ENCODE data around the gene PTCH2.

Gene PTCH2

GRCh38 chr1:44828841-44829440 lies 14.1 kb downstream of the PTCH2 start:
- TF ChIP-seq EZH2 (IDR thresholded peaks at IDR 0.05; ENCODE audit: borderline replicate concordance, low read depth, low read length, severe bottlenecking) (no peak), CTCF (IDR thresholded peaks at IDR 0.05; ENCODE audit: borderline replicate concordance, extremely low read depth, low read length, poor library complexity, severe bottlenecking) (no peak)
- Histone ChIP-seq H3K27ac (ENCODE audit: low read length) (no peak overlapping the region), H3K9me3 (ENCODE audit: insufficient read depth, low read length, severe bottlenecking) (no peaks in the 10 kb centered on the region), H3K4me1 (ENCODE audit: insufficient read depth, low read length) (no peaks in the 10 kb centered on the region), H3K4me2 (ENCODE audit: insufficient read depth, low read length) (no peak overlapping the region), H3K79me2 (ENCODE audit: insufficient read depth, low read length) (no peaks in the 10 kb centered on the region), H3K27me3 (ENCODE audit: insufficient read depth, low read length, poor library complexity) (no peaks in the 10 kb centered on the region), H4K20me1 (ENCODE audit: insufficient read depth, low read length) (no peaks in the 10 kb centered on the region), H3K9ac (ENCODE audit: low read depth, low read length) (no peak overlapping the region), H2AFZ (ENCODE audit: low read depth, low read length) (no peak overlapping the region), H3K4me3 (ENCODE audit: low read depth in 1 of 2, low read length in 2 of 2) (no peak overlapping the region), H3K36me3 (ENCODE audit: insufficient read depth, low read length) (no peaks in the 10 kb centered on the region)
- no peak for DNase-seq
- ATAC-seq (ENCODE audit: insufficient read depth, low read depth), result no peak

GRCh38 chr1:44828003-44828651 lies 14.9 kb downstream of the PTCH2 start:
- no peaks in the 10 kb centered on the region for H3K4me1 ChIP-seq (ENCODE audit: insufficient read depth, low read length)
- no peak overlapping the region for H3K27ac ChIP-seq (ENCODE audit: low read length)
- no peaks in the 10 kb centered on the region for H3K27me3 ChIP-seq (ENCODE audit: insufficient read depth, low read length, poor library complexity)
- H3K79me2 ChIP-seq (ENCODE audit: insufficient read depth, low read length), result no peaks in the 10 kb centered on the region
- H4K20me1 ChIP-seq (ENCODE audit: insufficient read depth, low read length), result no peaks in the 10 kb centered on the region
- no peaks in the 10 kb centered on the region for H3K9me3 ChIP-seq (ENCODE audit: insufficient read depth, low read length, severe bottlenecking)
- no peaks in the 10 kb centered on the region for H3K36me3 ChIP-seq (ENCODE audit: insufficient read depth, low read length)
- DNase-seq (no peak), ATAC-seq (ENCODE audit: insufficient read depth, low read depth) (no peak)
- no peak overlapping the region for H3K4me2 ChIP-seq (ENCODE audit: insufficient read depth, low read length)
- no peak overlapping the region for H3K4me3 ChIP-seq (ENCODE audit: low read depth in 1 of 2, low read length in 2 of 2)
- no peak overlapping the region for H3K9ac ChIP-seq (ENCODE audit: low read depth, low read length)
- H2AFZ ChIP-seq (ENCODE audit: low read depth, low read length), result no peak overlapping the region
- TF ChIP-seq CTCF (IDR thresholded peaks at IDR 0.05; ENCODE audit: borderline replicate concordance, extremely low read depth, low read length, poor library complexity, severe bottlenecking), result no peak
- no peak for TF ChIP-seq EZH2 (IDR thresholded peaks at IDR 0.05; ENCODE audit: borderline replicate concordance, low read depth, low read length, severe bottlenecking)

GRCh38 chr1:44827197-44828002 lies 15.7 kb downstream of the PTCH2 start:
- H3K4me1 ChIP-seq (ENCODE audit: insufficient read depth, low read length), result no peaks in the 10 kb centered on the region
- no peak overlapping the region for H3K4me3 ChIP-seq (ENCODE audit: low read depth in 1 of 2, low read length in 2 of 2)

More at GRCh38 chr1:44827197-44828002, 15.7 kb downstream of the PTCH2 start:
- H3K36me3 ChIP-seq (ENCODE audit: insufficient read depth, low read length), result no peaks in the 10 kb centered on the region
- no peaks in the 10 kb centered on the region for H3K9me3 ChIP-seq (ENCODE audit: insufficient read depth, low read length, severe bottlenecking)
- DNase-seq, result no peak
- no peaks in the 10 kb centered on the region for H3K27me3 ChIP-seq (ENCODE audit: insufficient read depth, low read length, poor library complexity)
- no peak overlapping the region for H3K4me2 ChIP-seq (ENCODE audit: insufficient read depth, low read length)
- no peak overlapping the region for H3K27ac ChIP-seq (ENCODE audit: low read length)
- H3K79me2 ChIP-seq (ENCODE audit: insufficient read depth, low read length), result no peaks in the 10 kb centered on the region
- TF ChIP-seq EZH2 (IDR thresholded peaks at IDR 0.05; ENCODE audit: borderline replicate concordance, low read depth, low read length, severe bottlenecking) (no peak), CTCF (IDR thresholded peaks at IDR 0.05; ENCODE audit: borderline replicate concordance, extremely low read depth, low read length, poor library complexity, severe bottlenecking) (no peak)
- no peak overlapping the region for H2AFZ ChIP-seq (ENCODE audit: low read depth, low read length)
- no peak overlapping the region for H3K9ac ChIP-seq (ENCODE audit: low read depth, low read length)
- ATAC-seq (ENCODE audit: insufficient read depth, low read depth), result 0 out of 3 replicates have a peak, but pooled peaks have one; percentile 15
- H4K20me1 ChIP-seq (ENCODE audit: insufficient read depth, low read length), result no peaks in the 10 kb centered on the region
